ENCODE data around the gene ZNF638. TPM values are rescaled to one million over a fixed set of nuclear protein-coding genes. Genes with fewer than 3 reads are reported as not detected.

The ZNF638 gene
- total RNA-seq, 1 experiment from 2014 or later: 80.8 TPM

DNA sequence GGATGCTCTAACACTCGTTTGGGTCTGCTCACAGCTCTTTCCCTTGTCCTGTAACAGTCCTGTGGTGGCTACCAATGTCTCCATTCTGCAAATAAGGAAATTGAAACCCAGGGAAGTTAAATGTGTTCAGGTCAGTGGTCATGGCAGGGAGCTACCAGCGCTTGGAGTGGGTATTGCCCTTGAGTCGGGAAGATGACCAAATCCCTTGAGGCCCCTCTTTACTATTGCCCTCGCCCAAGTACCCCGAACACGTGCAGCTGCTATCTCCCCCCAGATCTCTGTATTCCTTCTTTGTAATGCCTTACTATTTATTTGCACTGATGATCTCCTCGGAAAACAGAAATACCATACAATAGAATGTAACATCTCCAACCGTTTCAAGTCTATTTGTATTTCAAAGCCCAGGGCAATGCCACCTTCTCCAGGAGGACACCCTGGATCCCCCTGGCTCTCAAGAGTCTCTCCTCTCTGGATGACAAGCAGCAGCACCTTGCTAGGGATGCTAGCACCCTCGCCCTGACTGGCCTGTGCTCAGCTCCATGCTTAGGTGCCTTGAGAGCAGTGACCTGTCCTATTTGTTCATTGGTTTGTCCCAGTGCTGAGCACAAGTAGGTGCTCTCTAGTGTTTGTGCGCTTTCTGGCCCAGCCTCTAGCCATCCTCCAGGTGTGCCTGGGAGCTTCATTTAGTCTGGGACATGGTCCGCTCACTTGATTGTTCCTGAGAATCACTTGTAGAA is 136.9 kb downstream of the ZNF638 start:
- H3K9me3 ChIP-seq (ENCODE audit: control insufficient read depth, insufficient read depth, low read depth, low read length): no peaks in the 10 kb centered on the region
- H3K27me3 ChIP-seq (ENCODE audit: control insufficient read depth, insufficient read depth, low read length): peaks cover 17% of the 10 kb centered on the region
- no peak overlapping the region for H3K27ac ChIP-seq (ENCODE audit: low read length)
- in situ Hi-C loops (cut with HindIII; ENCODE audit: low pct_unique_long_range_greater_than_20kb, low sequenced_read_pairs) (no loop called here), intact Hi-C loops (cut with micrococcal nuclease; ENCODE audit: unreplicated experiment) (no loop called here)
- BruUV-seq (replicated peaks): no TSS peak
- no peak overlapping the region for H3K4me3 ChIP-seq (ENCODE audit: low read depth in 2 of 2, low read length in 2 of 2)
- DNase-seq (ENCODE audit: low read depth, low spot score) (no peak), ATAC-seq (no peak)
- peaks cover 3% of the 10 kb centered on the region; the same call in 1 of the 2 replicates for H3K4me1 ChIP-seq (ENCODE audit: control insufficient read depth, insufficient read depth, low read length)
- ChIA-PET CTCF (interaction anchor here (1.2 kb wide), 1 partner anchor 42 kb away, joined by 3 read pairs; no protein-coding TSS in a partner anchor), POLR2A (no interaction called here)
- TF ChIP-seq, protein P1, sequence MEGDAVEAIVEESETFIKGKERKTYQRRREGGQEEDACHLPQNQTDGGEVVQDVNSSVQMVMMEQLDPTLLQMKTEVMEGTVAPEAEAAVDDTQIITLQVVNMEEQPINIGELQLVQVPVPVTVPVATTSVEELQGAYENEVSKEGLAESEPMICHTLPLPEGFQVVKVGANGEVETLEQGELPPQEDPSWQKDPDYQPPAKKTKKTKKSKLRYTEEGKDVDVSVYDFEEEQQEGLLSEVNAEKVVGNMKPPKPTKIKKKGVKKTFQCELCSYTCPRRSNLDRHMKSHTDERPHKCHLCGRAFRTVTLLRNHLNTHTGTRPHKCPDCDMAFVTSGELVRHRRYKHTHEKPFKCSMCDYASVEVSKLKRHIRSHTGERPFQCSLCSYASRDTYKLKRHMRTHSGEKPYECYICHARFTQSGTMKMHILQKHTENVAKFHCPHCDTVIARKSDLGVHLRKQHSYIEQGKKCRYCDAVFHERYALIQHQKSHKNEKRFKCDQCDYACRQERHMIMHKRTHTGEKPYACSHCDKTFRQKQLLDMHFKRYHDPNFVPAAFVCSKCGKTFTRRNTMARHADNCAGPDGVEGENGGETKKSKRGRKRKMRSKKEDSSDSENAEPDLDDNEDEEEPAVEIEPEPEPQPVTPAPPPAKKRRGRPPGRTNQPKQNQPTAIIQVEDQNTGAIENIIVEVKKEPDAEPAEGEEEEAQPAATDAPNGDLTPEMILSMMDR (IDR thresholded peaks at IDR 0.05): no peak
- TF ChIP-seq POLR2AphosphoS5 (IDR thresholded peaks at IDR 0.05; ENCODE audit: low read depth, low read length) (no peak), TCF7L2 (IDR thresholded peaks at IDR 0.05; ENCODE audit: low read depth, low read length) (no peak), SIN3A (IDR thresholded peaks at IDR 0.05; ENCODE audit: borderline replicate concordance, insufficient read depth, low read depth, low read length) (no peak)
- TF ChIP-seq, protein P2, sequence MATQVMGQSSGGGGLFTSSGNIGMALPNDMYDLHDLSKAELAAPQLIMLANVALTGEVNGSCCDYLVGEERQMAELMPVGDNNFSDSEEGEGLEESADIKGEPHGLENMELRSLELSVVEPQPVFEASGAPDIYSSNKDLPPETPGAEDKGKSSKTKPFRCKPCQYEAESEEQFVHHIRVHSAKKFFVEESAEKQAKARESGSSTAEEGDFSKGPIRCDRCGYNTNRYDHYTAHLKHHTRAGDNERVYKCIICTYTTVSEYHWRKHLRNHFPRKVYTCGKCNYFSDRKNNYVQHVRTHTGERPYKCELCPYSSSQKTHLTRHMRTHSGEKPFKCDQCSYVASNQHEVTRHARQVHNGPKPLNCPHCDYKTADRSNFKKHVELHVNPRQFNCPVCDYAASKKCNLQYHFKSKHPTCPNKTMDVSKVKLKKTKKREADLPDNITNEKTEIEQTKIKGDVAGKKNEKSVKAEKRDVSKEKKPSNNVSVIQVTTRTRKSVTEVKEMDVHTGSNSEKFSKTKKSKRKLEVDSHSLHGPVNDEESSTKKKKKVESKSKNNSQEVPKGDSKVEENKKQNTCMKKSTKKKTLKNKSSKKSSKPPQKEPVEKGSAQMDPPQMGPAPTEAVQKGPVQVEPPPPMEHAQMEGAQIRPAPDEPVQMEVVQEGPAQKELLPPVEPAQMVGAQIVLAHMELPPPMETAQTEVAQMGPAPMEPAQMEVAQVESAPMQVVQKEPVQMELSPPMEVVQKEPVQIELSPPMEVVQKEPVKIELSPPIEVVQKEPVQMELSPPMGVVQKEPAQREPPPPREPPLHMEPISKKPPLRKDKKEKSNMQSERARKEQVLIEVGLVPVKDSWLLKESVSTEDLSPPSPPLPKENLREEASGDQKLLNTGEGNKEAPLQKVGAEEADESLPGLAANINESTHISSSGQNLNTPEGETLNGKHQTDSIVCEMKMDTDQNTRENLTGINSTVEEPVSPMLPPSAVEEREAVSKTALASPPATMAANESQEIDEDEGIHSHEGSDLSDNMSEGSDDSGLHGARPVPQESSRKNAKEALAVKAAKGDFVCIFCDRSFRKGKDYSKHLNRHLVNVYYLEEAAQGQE (IDR thresholded peaks at IDR 0.05; ENCODE audit: insufficient read depth in 1 of 2, low read depth in 2 of 2, low read length in 1 of 2): no peak
- H3K36me3 ChIP-seq (ENCODE audit: control insufficient read depth, insufficient read depth, low read length): no peaks in the 10 kb centered on the region

DNA sequence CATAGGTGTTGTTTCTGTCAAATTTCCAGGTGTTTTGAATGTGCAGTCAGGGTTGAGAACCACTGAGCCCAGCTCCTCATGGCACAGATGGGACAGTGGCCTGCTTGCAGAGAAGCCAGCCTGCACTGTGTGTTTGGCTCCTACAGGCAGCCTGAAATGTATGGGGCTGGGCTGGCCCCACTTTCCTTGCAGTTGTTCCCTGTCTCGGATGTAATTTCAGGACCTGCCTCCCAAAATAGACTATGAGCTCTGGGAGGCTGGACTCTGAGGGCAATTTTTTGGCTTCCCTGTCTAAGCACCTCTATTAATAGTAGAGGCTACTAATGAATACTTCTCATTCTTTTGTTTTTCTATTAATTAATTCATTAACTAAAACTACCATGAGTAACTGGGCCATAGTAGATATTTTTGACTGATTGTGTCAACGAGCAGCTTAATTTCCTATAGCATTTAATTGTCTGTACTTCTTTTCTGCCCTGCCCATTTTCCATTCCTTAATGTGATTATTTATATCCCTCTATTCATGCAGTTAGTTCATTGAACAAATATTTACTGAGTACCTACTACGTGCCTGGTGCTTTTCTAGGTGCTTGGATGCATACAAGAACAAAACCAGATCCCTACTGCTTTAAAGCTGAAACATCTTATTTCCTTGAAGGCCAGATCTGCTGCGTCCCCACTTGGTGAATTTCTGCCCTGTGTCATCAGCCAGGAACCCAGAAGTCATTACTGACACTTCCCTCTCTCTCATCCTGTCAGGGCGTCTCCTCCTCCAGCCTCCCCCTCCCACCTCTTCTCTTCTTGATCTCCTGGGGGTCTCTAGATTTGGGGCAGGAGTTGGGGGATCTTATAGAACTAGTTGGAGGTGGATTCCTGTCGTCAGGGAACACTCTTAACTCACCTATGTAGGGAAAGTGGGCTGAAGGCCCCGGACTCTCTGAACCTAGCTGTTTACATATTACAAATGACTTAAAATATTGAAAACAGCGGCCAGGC is 138.1 kb downstream of the ZNF638 start:
- H3K27me3 ChIP-seq (ENCODE audit: control insufficient read depth, insufficient read depth, low read length): peaks cover 16% of the 10 kb centered on the region
- CTCF ChIA-PET: no interaction called here
- no TSS peak for BruUV-seq (replicated peaks)

More for the DNA sequence above, 138.1 kb downstream of the ZNF638 start:
- POLR2A ChIA-PET: interaction anchor here (0.9 kb wide), 1 partner anchor 36 kb away, joined by 3 read pairs; no protein-coding TSS in a partner anchor
- Histone ChIP-seq H3K4me3 (ENCODE audit: low read depth in 2 of 2, low read length in 2 of 2) (no peak overlapping the region), H3K4me1 (ENCODE audit: control insufficient read depth, insufficient read depth, low read length) (peaks cover 3% of the 10 kb centered on the region; the same call in 1 of the 2 replicates), H3K9me3 (ENCODE audit: control insufficient read depth, insufficient read depth, low read depth, low read length) (no peaks in the 10 kb centered on the region), H3K27ac (ENCODE audit: low read length) (no peak overlapping the region), H3K36me3 (ENCODE audit: control insufficient read depth, insufficient read depth, low read length) (no peaks in the 10 kb centered on the region)
- TF ChIP-seq, protein P1 (IDR thresholded peaks at IDR 0.05): no peak
- TF ChIP-seq POLR2AphosphoS5 (IDR thresholded peaks at IDR 0.05; ENCODE audit: low read depth, low read length) (no peak), TCF7L2 (IDR thresholded peaks at IDR 0.05; ENCODE audit: low read depth, low read length) (no peak), SIN3A (IDR thresholded peaks at IDR 0.05; ENCODE audit: borderline replicate concordance, insufficient read depth, low read depth, low read length) (no peak)
- TF ChIP-seq, protein P2 (IDR thresholded peaks at IDR 0.05; ENCODE audit: insufficient read depth in 1 of 2, low read depth in 2 of 2, low read length in 1 of 2): no peak
- intact Hi-C loops (cut with micrococcal nuclease; ENCODE audit: unreplicated experiment) (no loop called here), in situ Hi-C loops (cut with HindIII; ENCODE audit: low pct_unique_long_range_greater_than_20kb, low sequenced_read_pairs) (no loop called here)
- DNase-seq (ENCODE audit: low read depth, low spot score): no peak
- ATAC-seq: no peak

Data from Panc1 (cell line).